Measurements from ENCODE around the gene TNFAIP2. TPM values are rescaled to one million over a fixed set of nuclear protein-coding genes. Genes with fewer than 3 reads are reported as not detected.
A peak's percentile ranks its signal among the peaks of the same experiment; 100 is the strongest.
"Not testable (repeated sequence)": the region's sequence is repeated elsewhere in the genome, so short reads cannot be mapped to it uniquely, and the experiment has no call there.

TNFAIP2 gene
- total and polyA plus RNA-seq, 4 donors = 8.9 to 32.0 (median 22.4) TPM

- no peak for DNase-seq (ENCODE audit: low spot score)
- H3K27ac ChIP-seq (ENCODE audit: low read depth in 1 of 2, low read length in 2 of 2) = no peak overlapping the region
- no peak overlapping the region for H3K4me3 ChIP-seq (ENCODE audit: low read depth in 1 of 3, low read length in 3 of 3)
- H3K27me3 ChIP-seq (ENCODE audit: control insufficient read depth in 4 of 4, insufficient read depth in 4 of 4, low read length in 3 of 4) = no peaks in the 10 kb centered on the region
- peaks cover 0 to 40% (median 0%) of the 10 kb centered on the region in 4 donors for H3K9me3 ChIP-seq (ENCODE audit: control insufficient read depth in 4 of 4, low read length in 3 of 4)
- 92% methylated on average over 6 of the region's 6 CpGs for WGBS
- TF ChIP-seq SP1 (IDR thresholded peaks at IDR 0.05) (no peak), HNF4G (IDR thresholded peaks at IDR 0.05) (no peak), TAF1 (conservative IDR thresholded peaks at IDR 0.05) (no peak), RAD21 (IDR thresholded peaks at IDR 0.05) (no peak), HNF4A (conservative IDR thresholded peaks at IDR 0.05) (no peak), ZBTB33 (IDR thresholded peaks at IDR 0.05) (no peak)
- TF ChIP-seq, protein P1, sequence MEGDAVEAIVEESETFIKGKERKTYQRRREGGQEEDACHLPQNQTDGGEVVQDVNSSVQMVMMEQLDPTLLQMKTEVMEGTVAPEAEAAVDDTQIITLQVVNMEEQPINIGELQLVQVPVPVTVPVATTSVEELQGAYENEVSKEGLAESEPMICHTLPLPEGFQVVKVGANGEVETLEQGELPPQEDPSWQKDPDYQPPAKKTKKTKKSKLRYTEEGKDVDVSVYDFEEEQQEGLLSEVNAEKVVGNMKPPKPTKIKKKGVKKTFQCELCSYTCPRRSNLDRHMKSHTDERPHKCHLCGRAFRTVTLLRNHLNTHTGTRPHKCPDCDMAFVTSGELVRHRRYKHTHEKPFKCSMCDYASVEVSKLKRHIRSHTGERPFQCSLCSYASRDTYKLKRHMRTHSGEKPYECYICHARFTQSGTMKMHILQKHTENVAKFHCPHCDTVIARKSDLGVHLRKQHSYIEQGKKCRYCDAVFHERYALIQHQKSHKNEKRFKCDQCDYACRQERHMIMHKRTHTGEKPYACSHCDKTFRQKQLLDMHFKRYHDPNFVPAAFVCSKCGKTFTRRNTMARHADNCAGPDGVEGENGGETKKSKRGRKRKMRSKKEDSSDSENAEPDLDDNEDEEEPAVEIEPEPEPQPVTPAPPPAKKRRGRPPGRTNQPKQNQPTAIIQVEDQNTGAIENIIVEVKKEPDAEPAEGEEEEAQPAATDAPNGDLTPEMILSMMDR (IDR thresholded peaks at IDR 0.05; ENCODE audit: low read depth, low read length, missing input control) = no peak
- peaks cover 8 to 24% (median 16%) of the 10 kb centered on the region in 4 donors for H3K4me1 ChIP-seq (ENCODE audit: control insufficient read depth in 4 of 4, insufficient read depth in 4 of 4, low read length in 3 of 4)
- no peak overlapping the region for H3K9ac ChIP-seq (ENCODE audit: low read depth in 1 of 2, low read length in 2 of 2)
- H3K36me3 ChIP-seq (ENCODE audit: control insufficient read depth in 4 of 4, insufficient read depth in 3 of 4, low read depth in 1 of 4, low read length in 3 of 4) = no peaks in the 10 kb centered on the region
Observed at GRCh38 chr14:103165323-103165722, 42.1 kb downstream of the TNFAIP2 start.

GRCh38 chr14:103169954-103170353 lies 46.7 kb downstream of the TNFAIP2 start:
- Histone ChIP-seq H3K27me3 (ENCODE audit: control insufficient read depth in 4 of 4, insufficient read depth in 4 of 4, low read length in 3 of 4) (no peaks in the 10 kb centered on the region), H3K9me3 (ENCODE audit: control insufficient read depth in 4 of 4, low read length in 3 of 4) (peaks cover 0 to 34% (median 0%) of the 10 kb centered on the region in 4 donors), H3K36me3 (ENCODE audit: control insufficient read depth in 4 of 4, insufficient read depth in 3 of 4, low read depth in 1 of 4, low read length in 3 of 4) (no peaks in the 10 kb centered on the region), H3K27ac (ENCODE audit: low read depth in 1 of 2, low read length in 2 of 2) (peak overlapping the region in 1 of 2 donors; percentile 42), H3K4me3 (ENCODE audit: low read depth in 1 of 3, low read length in 3 of 3) (no peak overlapping the region), H3K9ac (ENCODE audit: low read depth in 1 of 2, low read length in 2 of 2) (no peak overlapping the region), H3K4me1 (ENCODE audit: control insufficient read depth in 4 of 4, insufficient read depth in 4 of 4, low read length in 3 of 4) (peaks cover 10 to 26% (median 18%) of the 10 kb centered on the region in 4 donors)
- TF ChIP-seq ZBTB33 (IDR thresholded peaks at IDR 0.05) (no peak), RAD21 (IDR thresholded peaks at IDR 0.05) (no peak), GABPA (IDR thresholded peaks at IDR 0.05 in 1 of 2, conservative IDR thresholded peaks at IDR 0.05 in 1 of 2) (no peak), JUND (IDR thresholded peaks at IDR 0.05) (no peak), YY1 (IDR thresholded peaks at IDR 0.05) (no peak), HNF4A (conservative IDR thresholded peaks at IDR 0.05) (peak; percentile 78 to 88), RXRA (IDR thresholded peaks at IDR 0.05) (peak; percentile 26 to 40), FOXA1 (IDR thresholded peaks at IDR 0.05) (no peak), SP1 (IDR thresholded peaks at IDR 0.05) (peak; percentile 78), HNF4G (IDR thresholded peaks at IDR 0.05) (peak; percentile 53), NR2F2 (IDR thresholded peaks at IDR 0.05) (no peak), REST (IDR thresholded peaks at IDR 0.05) (no peak)
- 47% methylated on average over 6 of the region's 6 CpGs for WGBS
- no peak for DNase-seq (ENCODE audit: low spot score)

DNA sequence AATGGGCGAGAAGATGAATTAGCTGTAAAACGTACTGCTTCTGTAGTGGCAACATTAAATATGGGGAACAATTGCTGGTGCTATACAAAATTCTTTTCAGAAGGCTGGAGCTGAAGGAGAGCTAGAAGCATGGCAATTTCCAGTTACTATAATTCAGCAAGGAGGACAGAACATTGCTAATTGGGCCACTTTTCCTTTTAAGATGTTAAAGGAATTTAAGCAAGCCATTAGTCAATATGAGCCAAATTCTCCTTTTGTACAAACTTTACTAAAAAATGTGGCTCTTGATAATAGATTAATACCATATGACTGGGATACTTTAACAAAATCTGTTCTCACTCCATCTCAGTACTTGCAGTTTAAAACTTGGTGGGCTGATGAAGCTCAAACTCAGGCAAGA lies 47.9 kb downstream of the TNFAIP2 start:
- not testable (repeated sequence) for H3K27me3 ChIP-seq (ENCODE audit: control insufficient read depth in 4 of 4, insufficient read depth in 4 of 4, low read length in 3 of 4); H3K9ac ChIP-seq (ENCODE audit: low read depth in 1 of 2, low read length in 2 of 2); DNase-seq (ENCODE audit: low spot score); H3K36me3 ChIP-seq (ENCODE audit: control insufficient read depth in 4 of 4, insufficient read depth in 3 of 4, low read depth in 1 of 4, low read length in 3 of 4); H3K4me3 ChIP-seq (ENCODE audit: low read depth in 1 of 3, low read length in 3 of 3)
- peaks cover 10 to 26% (median 18%) of the 10 kb centered on the region in 4 donors for H3K4me1 ChIP-seq (ENCODE audit: control insufficient read depth in 4 of 4, insufficient read depth in 4 of 4, low read length in 3 of 4)
- 56% methylated on average over 2 of the region's 2 CpGs for WGBS
- H3K9me3 ChIP-seq (ENCODE audit: control insufficient read depth in 4 of 4, low read length in 3 of 4) = peaks cover 0 to 34% (median 0%) of the 10 kb centered on the region in 4 donors
- H3K27ac ChIP-seq (ENCODE audit: low read depth in 1 of 2, low read length in 2 of 2) = peak overlapping the region in 1 of 2 donors; percentile 28

Data from liver (tissue), 9 donors.